Right lobe of liver (tissue), 6 donors: Measurements from ENCODE around the gene SUN1. TPM values are rescaled to one million over a fixed set of nuclear protein-coding genes. Genes with fewer than 3 reads are reported as not detected.

Source experiments
- ATAC-seq, 4 donors: fragments of 200-7000 bp; cut with Tn5 transposase; one replicate each; pipeline ENCODE4 v1.9.1; 2020; ENCODE audit warnings: mild to moderate bottlenecking in 4 of 4, moderate library complexity in 4 of 4
- DNase-seq, 3 donors: peaks; one replicate each; pipeline ENCODE4 v3.0.0-alpha.2; 2020
- H3K27ac ChIP-seq, 3 donors: fragments of 200-600 bp; one replicate each; pipeline ENCODE4 v1.8.0; 2022
- H3K27me3 ChIP-seq, 2 donors: fragments of 200-600 bp; one replicate each; pipeline ENCODE4 v1.8.0; 2022
- H3K36me3 ChIP-seq, 4 donors: fragments of 200-600 bp; sonication (generic) in 1 of 4; one replicate each; pipeline versions ENCODE4 v1.5.1 to v1.8.0; 2017 to 2022; ENCODE audit warnings: control low read depth in 1 of 4
- H3K4me1 ChIP-seq, 4 donors: fragments of 200-600 bp; sonication (generic) in 1 of 4; one replicate each; pipeline versions ENCODE4 v1.5.1 to v1.8.0; 2017 to 2022; ENCODE audit warnings: control low read depth in 1 of 4
- H3K4me3 ChIP-seq, 3 donors: fragments of 200-600 bp; one replicate each; pipeline ENCODE4 v1.8.0; 2022
- H3K9me3 ChIP-seq, 4 donors: fragments of 200-600 bp; sonication (generic) in 1 of 4; one replicate each; pipeline versions ENCODE4 v1.5.1 to v1.8.0; 2017 to 2022; ENCODE audit warnings: control low read depth in 1 of 4
- POLR2A ChIP-seq: fragments of 450-650 bp; IDR thresholded peaks from one replicate; pipeline ENCODE4 v1.6.1; 2017; ENCODE audit warnings: antibody characterized with exemption, mild to moderate bottlenecking
- WGBS: methylation state at CpG from one replicate; pipeline ENCODE4 v1.1.6; 2018; ENCODE audit warnings: low coverage, low lambda C conversion rate; ENCODE audit not compliant: insufficient coverage; ENCODE audit errors: missing lambda C conversion rate; 5-methylcytosine and 5-hydroxymethylcytosine counted together
- intact Hi-C, 2 donors: fragments of 100-400 bp; cut with DNase I; formaldehyde crosslinking; loops; one replicate each; pipeline versions ENCODE4 v1.11.2 to v1.14.1; 2022
- total RNA-seq, 6 experiments: library from RNA; depleted of rRNA in 2 of 6; stranded (reverse); fragments of >200 nt in 2 of 6; fragmentation: NEBNext Ultra II Directional in 3 of 6; extraction: Animal tissue kit (Norgen Biotek cat#: 25700) in 3 of 6; gene quantifications; one replicate each; pipeline versions ENCODE4 v1.1.0 to v1.2.4, GENCODE V29; 2016 to 2023
- TF ChIP-seq, protein P1 (sequence below), 4 donors: fragments of 200-600 bp in 3 of 4; fragments of 450-650 bp in 1 of 4; IDR thresholded peaks; one replicate each; pipeline versions ENCODE4 v1.5.1 to v1.8.0; 2016 to 2022; ENCODE audit warnings: antibody characterized with exemption in 4 of 4, mild to moderate bottlenecking in 2 of 4
- donor health status: DM: no; HTN: yes; CAD: no.
- donor health status: DM: no; HTN: no; CAD: no.
- donor health status: DM: no; HTN: no; CAD: no.
- donor health status: DM: no; HTN: yes; CAD: no.
- donor health status: DM: no; HTN: yes; CAD: no.

The SUN1 gene
- total RNA-seq, 6 experiments from 2014 or later, result 33.4 to 54.0 (median 48.7) TPM

DNA sequence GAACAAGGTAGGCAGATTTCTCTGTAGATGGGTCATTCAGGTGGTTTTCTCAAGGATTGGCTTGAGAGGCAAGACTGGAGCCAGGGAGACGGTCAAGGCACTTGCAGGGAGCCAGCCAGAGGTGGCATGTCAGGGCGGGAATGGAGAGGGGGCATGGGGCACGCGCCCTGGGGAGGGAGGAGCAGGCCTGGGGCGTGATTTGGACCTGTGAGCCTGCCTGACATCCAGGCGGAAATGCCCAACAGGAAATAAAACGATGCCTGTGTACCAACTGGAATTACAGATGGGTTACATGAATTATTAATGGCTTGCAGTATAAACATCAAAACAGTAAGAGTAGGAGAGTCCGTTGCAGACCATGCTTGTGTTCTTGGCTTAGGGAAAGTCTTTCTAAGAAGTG is 8.6 kb upstream of the SUN1 start:
- WGBS, result 48% methylated on average over 4 of the region's 8 CpGs
- H3K4me1 ChIP-seq, result peaks cover 0 to 24% (median 0%) of the 10 kb centered on the region in 4 donors
- TF ChIP-seq, protein P1, sequence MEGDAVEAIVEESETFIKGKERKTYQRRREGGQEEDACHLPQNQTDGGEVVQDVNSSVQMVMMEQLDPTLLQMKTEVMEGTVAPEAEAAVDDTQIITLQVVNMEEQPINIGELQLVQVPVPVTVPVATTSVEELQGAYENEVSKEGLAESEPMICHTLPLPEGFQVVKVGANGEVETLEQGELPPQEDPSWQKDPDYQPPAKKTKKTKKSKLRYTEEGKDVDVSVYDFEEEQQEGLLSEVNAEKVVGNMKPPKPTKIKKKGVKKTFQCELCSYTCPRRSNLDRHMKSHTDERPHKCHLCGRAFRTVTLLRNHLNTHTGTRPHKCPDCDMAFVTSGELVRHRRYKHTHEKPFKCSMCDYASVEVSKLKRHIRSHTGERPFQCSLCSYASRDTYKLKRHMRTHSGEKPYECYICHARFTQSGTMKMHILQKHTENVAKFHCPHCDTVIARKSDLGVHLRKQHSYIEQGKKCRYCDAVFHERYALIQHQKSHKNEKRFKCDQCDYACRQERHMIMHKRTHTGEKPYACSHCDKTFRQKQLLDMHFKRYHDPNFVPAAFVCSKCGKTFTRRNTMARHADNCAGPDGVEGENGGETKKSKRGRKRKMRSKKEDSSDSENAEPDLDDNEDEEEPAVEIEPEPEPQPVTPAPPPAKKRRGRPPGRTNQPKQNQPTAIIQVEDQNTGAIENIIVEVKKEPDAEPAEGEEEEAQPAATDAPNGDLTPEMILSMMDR (IDR thresholded peaks at IDR 0.05), result no peak
- TF ChIP-seq POLR2A, result no peak

DNA sequence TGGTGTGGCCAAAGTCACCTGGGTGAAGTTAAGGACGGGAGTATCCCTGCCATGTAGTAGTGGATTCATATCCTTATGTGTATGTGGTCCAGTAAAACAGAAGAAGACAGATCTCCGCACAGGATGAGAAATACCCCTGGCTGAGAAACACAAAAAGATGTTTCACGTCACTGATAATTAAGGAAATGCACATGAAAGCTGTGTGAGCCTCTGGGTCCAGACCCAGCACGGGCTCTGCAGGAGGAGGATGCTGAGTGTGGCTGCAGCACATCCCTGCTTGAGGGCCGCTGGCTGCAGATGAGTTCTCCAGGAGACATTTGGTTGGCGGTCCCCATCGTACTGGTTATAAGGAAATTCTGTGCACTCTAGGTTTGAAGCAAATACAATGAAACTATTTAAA is 8.2 kb upstream of the SUN1 start:
- WGBS, result 76% methylated on average over 4 of the region's 7 CpGs
- no peak for ATAC-seq
- H3K27me3 ChIP-seq, result no peaks in the 10 kb centered on the region
- no peaks in the 10 kb centered on the region for H3K9me3 ChIP-seq
- no peak overlapping the region for H3K4me3 ChIP-seq
- intact Hi-C loops, result no loop called here
- DNase-seq, result no peak
- no peaks in the 10 kb centered on the region for H3K36me3 ChIP-seq
- H3K4me1 ChIP-seq, result peaks cover 0 to 24% (median 0%) of the 10 kb centered on the region in 4 donors
- no peak for TF ChIP-seq POLR2A
- TF ChIP-seq, protein P1 (IDR thresholded peaks at IDR 0.05), result no peak
- no peak overlapping the region for H3K27ac ChIP-seq

More for the DNA sequence above, 8.6 kb upstream of the SUN1 start:
- no peaks in the 10 kb centered on the region for H3K36me3 ChIP-seq
- DNase-seq (peak in 1 of 3 donors; percentile 42), ATAC-seq (peak in 2 of 4 donors; percentile 22 to 23)
- H3K27me3 ChIP-seq, result no peaks in the 10 kb centered on the region
- no peak overlapping the region for H3K4me3 ChIP-seq
- H3K27ac ChIP-seq, result peak overlapping the region in 1 of 3 donors; percentile 31
- intact Hi-C loops, result no loop called here
- no peaks in the 10 kb centered on the region for H3K9me3 ChIP-seq

DNA sequence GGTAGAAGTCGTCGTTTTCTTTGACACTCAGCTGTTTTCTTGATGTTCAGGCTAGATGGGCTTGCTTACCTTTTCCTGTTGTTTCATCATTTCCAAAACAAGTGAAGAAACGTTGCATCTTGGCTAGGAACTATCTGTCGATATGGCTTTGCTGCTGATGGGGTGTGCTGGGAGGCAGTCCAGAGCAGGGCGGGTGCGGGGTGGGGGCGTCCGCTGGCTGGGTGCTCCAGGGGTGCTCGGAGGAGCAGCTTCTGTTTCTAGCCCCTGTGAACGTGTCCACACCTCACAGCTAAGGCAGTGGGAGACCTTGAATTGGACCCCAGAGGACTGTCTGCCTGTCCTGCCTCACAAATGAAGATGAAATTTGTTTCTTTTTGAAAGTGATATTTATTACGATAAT is 7.6 kb upstream of the SUN1 start:
- Histone ChIP-seq H3K4me3 (no peak overlapping the region), H3K36me3 (no peaks in the 10 kb centered on the region), H3K27me3 (no peaks in the 10 kb centered on the region), H3K4me1 (peaks cover 0 to 24% (median 0%) of the 10 kb centered on the region in 4 donors), H3K27ac (no peak overlapping the region), H3K9me3 (no peaks in the 10 kb centered on the region)
- DNase-seq, result peak in 1 of 3 donors; percentile 42
- peak in 3 of 4 donors; percentile 17 to 30 (median 28) for ATAC-seq
- intact Hi-C loops, result no loop called here
- 12% methylated on average over 5 of the region's 11 CpGs for WGBS
- TF ChIP-seq, protein P1 (IDR thresholded peaks at IDR 0.05), result no peak
- no peak for TF ChIP-seq POLR2A

DNA sequence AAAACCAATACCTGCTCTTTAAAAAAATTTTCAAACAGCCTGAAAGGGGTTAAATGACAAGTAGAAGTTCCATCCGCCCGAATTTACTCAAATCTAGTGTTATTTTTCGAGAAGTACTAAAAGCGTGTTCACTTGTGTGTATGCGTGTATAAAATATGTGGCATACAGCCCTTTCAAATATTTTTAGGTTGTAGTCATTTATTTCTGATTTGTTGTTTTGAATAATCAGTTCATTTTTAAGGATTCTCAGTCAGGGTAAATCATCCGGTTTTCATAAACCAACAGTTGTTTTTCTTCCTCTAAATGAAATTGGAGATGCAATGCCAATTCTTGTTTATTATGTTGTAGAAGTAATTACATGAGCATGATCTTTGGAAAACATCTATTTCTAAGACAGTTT is 6.9 kb upstream of the SUN1 start:
- DNase-seq (no peak), ATAC-seq (no peak)
- no peak for TF ChIP-seq POLR2A
- TF ChIP-seq, protein P1 (IDR thresholded peaks at IDR 0.05), result no peak
- Histone ChIP-seq H3K9me3 (no peaks in the 10 kb centered on the region), H3K4me3 (no peak overlapping the region), H3K27ac (no peak overlapping the region), H3K36me3 (no peaks in the 10 kb centered on the region), H3K4me1 (peaks cover 0 to 18% (median 0%) of the 10 kb centered on the region in 4 donors), H3K27me3 (no peaks in the 10 kb centered on the region)
- intact Hi-C loops, result no loop called here
- WGBS, result 72% methylated on average over 6 of the region's 6 CpGs
